A549 (cell line): ENCODE data around the gene TCHP. TPM values are rescaled to one million over a fixed set of nuclear protein-coding genes. Genes with fewer than 3 reads are reported as not detected.

Experiments used
- ATAC-seq, 2 experiments: fragments of 200-7000 bp in 1 of 2; fragments of >200 bp in 1 of 2; cut with Nextera tagmentation in 1 of 2; cut with Tn5 transposase in 1 of 2; 3 replicates each; pipeline versions ENCODE4 v1.8.0 to v1.9.1; 2018 to 2020; ENCODE audit warnings: mild to moderate bottlenecking in 1 of 2, moderate library complexity in 1 of 2
- CTCF ChIA-PET: fragments of 300-600 bp; sonication (Branson Sonifier 250); formaldehyde crosslinking; extraction: SDS; loops from one replicate; lab custom pipeline; 2021; ENCODE audit warnings: antibody characterized with exemption, inconsistent platforms; lab: Yijun Ruan, JAX
- POLR2A ChIA-PET: fragments of 350-600 bp; formaldehyde crosslinking; extraction: SDS; loops from one replicate; lab custom pipeline; 2021; ENCODE audit warnings: antibody characterized with exemption, inconsistent platforms; lab: Yijun Ruan, JAX
- DNase-seq, 2 experiments: peaks; one replicate each; pipeline versions ENCODE4 v3.0.0 to v3.0.0-alpha.2; 2011 to 2016; ENCODE audit warnings: low read depth in 1 of 2, low spot score in 1 of 2
- FAIRE-seq: peaks from 2 replicates; lab custom pipeline; 2011; peaks lifted over from hg19 to GRCh38; lab: Jason Lieb, UNC
- H3K27ac ChIP-seq, 2 experiments: fragments of >200 bp; sonication (Bioruptor Twin); formaldehyde crosslinking; 3 replicates each; pipeline ENCODE4 v1.5.1; 2016 to 2017
- H3K4me1 ChIP-seq: fragments of >200 bp; sonication (Bioruptor Twin); formaldehyde crosslinking; 3 replicates; pipeline ENCODE4 v1.6.1; 2016
- H3K4me2 ChIP-seq: fragments of >200 bp; sonication (Bioruptor Twin); formaldehyde crosslinking; 3 replicates; pipeline ENCODE4 v1.6.1; 2016
- H3K4me3 ChIP-seq: fragments of >200 bp; sonication (Bioruptor Twin); formaldehyde crosslinking; 3 replicates; pipeline ENCODE4 v1.5.1; 2016
- H3K9me3 ChIP-seq: fragments of >200 bp; sonication (Bioruptor Twin); formaldehyde crosslinking; 3 replicates; pipeline ENCODE4 v1.6.1; 2016
- CBX2 ChIP-seq: fragments of 200-600 bp; sonication (generic); IDR thresholded peaks from 2 replicates; pipeline ENCODE4 v1.6.1; 2016; ENCODE audit warnings: low read depth, mild to moderate bottlenecking, borderline replicate concordance
- CHD2 ChIP-seq: fragments of 150-350 bp; IDR thresholded peaks from 2 replicates; pipeline ENCODE4 v1.6.1; 2014; ENCODE audit warnings: low read length; ENCODE audit not compliant: partially characterized antibody
- CHD4 ChIP-seq: fragments of 200-600 bp; sonication (generic); IDR thresholded peaks from 2 replicates; pipeline ENCODE4 v1.6.1; 2016; ENCODE audit warnings: antibody characterized with exemption, mild to moderate bottlenecking, borderline replicate concordance
- EHF ChIP-seq: fragments of 250-450 bp; sonication (Bioruptor Pico); IDR thresholded peaks from 2 replicates; pipeline ENCODE4 v1.5.0; 2020; ENCODE audit warnings: mild to moderate bottlenecking
- EP300 ChIP-seq, 2 experiments: fragments of >200 bp; sonication (Bioruptor Twin); formaldehyde crosslinking; IDR thresholded peaks; 2 replicates in 1 of 2; 3 replicates in 1 of 2; pipeline ENCODE4 v1.6.1; 2016 to 2017
- FOSB ChIP-seq: fragments of 250-450 bp; sonication (Bioruptor Pico); IDR thresholded peaks from 2 replicates; pipeline ENCODE4 v1.5.0; 2020; ENCODE audit warnings: mild to moderate bottlenecking, moderate library complexity
- FOSL2 ChIP-seq, 2 experiments: fragments of 450-650 bp in 1 of 2; fragments of >200 bp in 1 of 2; sonication (Bioruptor Twin) in 1 of 2; formaldehyde crosslinking; IDR thresholded peaks; 2 replicates each; pipeline versions ENCODE4 v1.5.0 to v1.6.1; 2016 to 2020; ENCODE audit warnings: mild to moderate bottlenecking in 1 of 2, moderate library complexity in 1 of 2
- FOXS1 ChIP-seq: fragments of 250-450 bp; sonication (Bioruptor Pico); IDR thresholded peaks from 2 replicates; pipeline ENCODE4 v1.5.0; 2020; ENCODE audit warnings: mild to moderate bottlenecking, moderate library complexity
- GATA3 ChIP-seq: IDR thresholded peaks from 2 replicates; pipeline ENCODE4 v1.6.1; 2012; ENCODE audit warnings: borderline replicate concordance
- HDAC2 ChIP-seq: fragments of 200-600 bp; sonication (generic); IDR thresholded peaks from 2 replicates; pipeline ENCODE4 v1.6.1; 2016
- HOXA7 ChIP-seq: fragments of 250-450 bp; sonication (Bioruptor Pico); IDR thresholded peaks from 2 replicates; pipeline ENCODE4 v1.5.0; 2020; ENCODE audit warnings: mild to moderate bottlenecking, moderate library complexity
- HOXB5 ChIP-seq: fragments of 250-450 bp; sonication (Bioruptor Pico); IDR thresholded peaks from 2 replicates; pipeline ENCODE4 v1.5.0; 2020; ENCODE audit warnings: mild to moderate bottlenecking, moderate library complexity
- MAFK ChIP-seq: fragments of 450-650 bp; IDR thresholded peaks from 2 replicates; pipeline ENCODE4 v1.6.1; 2014; ENCODE audit not compliant: partially characterized antibody
- PHF8 ChIP-seq: fragments of 200-600 bp; sonication (generic); IDR thresholded peaks from 2 replicates; pipeline ENCODE4 v1.6.1; 2016; ENCODE audit warnings: low read depth, mild to moderate bottlenecking, antibody characterized with exemption, moderate library complexity, borderline replicate concordance
- RAD21 ChIP-seq, 2 experiments: fragments of >200 bp in 1 of 2; sonication (Bioruptor Twin) in 1 of 2; formaldehyde crosslinking in 1 of 2; IDR thresholded peaks in 1 of 2; conservative IDR thresholded peaks in 1 of 2; 2 replicates in 1 of 2; 3 replicates in 1 of 2; pipeline ENCODE4 v1.6.1; 2012 to 2018; ENCODE audit warnings: inconsistent platforms in 1 of 2
- RCOR1 ChIP-seq: fragments of 150-350 bp; IDR thresholded peaks from 2 replicates; pipeline ENCODE4 v1.6.1; 2014; ENCODE audit warnings: antibody characterized with exemption, low read length, low read depth
- RFX5 ChIP-seq: fragments of 450-650 bp; IDR thresholded peaks from 2 replicates; pipeline ENCODE4 v1.7.1; 2014; ENCODE audit warnings: antibody characterized with exemption, mild to moderate bottlenecking, moderate library complexity
- RNF2 ChIP-seq: fragments of 200-600 bp; sonication (generic); IDR thresholded peaks from 2 replicates; pipeline ENCODE4 v1.6.1; 2016; ENCODE audit warnings: low read depth, mild to moderate bottlenecking, antibody characterized with exemption, moderate library complexity, borderline replicate concordance
- TP53 ChIP-seq: fragments of 250-450 bp; sonication (Bioruptor Pico); IDR thresholded peaks from 2 replicates; pipeline ENCODE4 v1.5.0; 2021; ENCODE audit warnings: mild to moderate bottlenecking, moderate library complexity
- ZC3H11A ChIP-seq: fragments of 450-650 bp; IDR thresholded peaks from 2 replicates; pipeline ENCODE4 v1.6.1; 2014; ENCODE audit warnings: antibody characterized with exemption, mild to moderate bottlenecking
- WGBS: methylation state at CpG from one replicate; pipeline ENCODE4 v1.1.6; 2017; ENCODE audit errors: missing lambda C conversion rate; 5-methylcytosine and 5-hydroxymethylcytosine counted together
- polyA plus RNA-seq, 4 experiments: library from polyadenylated mRNA; depleted of rRNA in 3 of 4; stranded (reverse); fragments of >200 nt; fragmentation: RNase III in 1 of 4; extraction: RNeasy Plus Mini Kit Qiagen cat#74134 plus additional on column Dnase treatment in 1 of 4; gene quantifications; 2 replicates in 3 of 4; 3 replicates in 1 of 4; pipeline ENCODE4 v1.2.3, GENCODE V29; 2011 to 2017
- TF ChIP-seq, protein P1 (sequence below): fragments of 200-600 bp; sonication (generic); IDR thresholded peaks from 2 replicates; pipeline ENCODE4 v1.6.1; 2016; ENCODE audit warnings: antibody characterized with exemption, mild to moderate bottlenecking, moderate library complexity
- TF ChIP-seq, protein P2 (sequence below): fragments of 250-450 bp; sonication (Bioruptor Pico); IDR thresholded peaks from 2 replicates; pipeline ENCODE4 v1.5.0; 2021; ENCODE audit warnings: mild to moderate bottlenecking, moderate library complexity, borderline replicate concordance
- TF ChIP-seq, protein P3 (sequence below): fragments of >200 bp; sonication (Bioruptor Twin); formaldehyde crosslinking; IDR thresholded peaks from 3 replicates; pipeline ENCODE4 v1.5.1; 2016
- TF ChIP-seq, protein P4 (sequence below): fragments of 150-350 bp; IDR thresholded peaks from 2 replicates; pipeline ENCODE4 v1.6.1; 2014; ENCODE audit warnings: low read depth, mild to moderate bottlenecking, low read length

The TCHP gene
- polyA plus RNA-seq, 2 of the 4 experiments (the other 2 are of a cell fraction), result 18.4 to 33.4 TPM

DNA sequence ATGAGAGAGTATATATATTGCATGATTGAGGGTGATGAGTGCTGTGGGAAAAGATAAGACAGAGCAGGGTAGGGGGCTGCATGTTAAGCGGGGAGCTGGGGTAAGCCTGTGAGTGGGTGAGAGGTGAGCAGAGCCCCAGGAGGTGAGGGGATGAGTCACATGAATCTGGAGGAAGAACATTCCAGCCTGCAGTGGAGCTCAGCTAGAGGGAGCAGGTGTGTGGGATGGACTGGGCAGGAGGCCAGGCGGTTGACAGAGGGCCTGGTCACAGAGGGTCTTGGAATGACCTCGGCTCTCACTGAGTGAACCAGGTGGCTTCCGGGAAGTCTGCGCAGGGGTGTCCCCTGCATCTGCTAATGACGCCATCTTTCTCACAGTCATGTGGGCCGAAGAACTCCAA, 51.7 kb downstream of the TCHP start:
- ATAC-seq, result peak; percentile 37 to 40; a peak in 5 of 6 replicates
- H3K4me1 ChIP-seq, result 0 out of 3 replicates have a peak, but pooled peaks cover 4% of the 10 kb centered on the region
- POLR2A ChIA-PET, result no interaction called here
- no peak overlapping the region for H3K4me3 ChIP-seq
- no peak for FAIRE-seq
- CTCF ChIA-PET, result interaction anchor here (0.8 to 1.2 kb wide), 5 partner anchors 9 to 106 kb away, joined by 3 to 6 read pairs (median 3); no protein-coding TSS in a partner anchor
- TF ChIP-seq, protein P1, sequence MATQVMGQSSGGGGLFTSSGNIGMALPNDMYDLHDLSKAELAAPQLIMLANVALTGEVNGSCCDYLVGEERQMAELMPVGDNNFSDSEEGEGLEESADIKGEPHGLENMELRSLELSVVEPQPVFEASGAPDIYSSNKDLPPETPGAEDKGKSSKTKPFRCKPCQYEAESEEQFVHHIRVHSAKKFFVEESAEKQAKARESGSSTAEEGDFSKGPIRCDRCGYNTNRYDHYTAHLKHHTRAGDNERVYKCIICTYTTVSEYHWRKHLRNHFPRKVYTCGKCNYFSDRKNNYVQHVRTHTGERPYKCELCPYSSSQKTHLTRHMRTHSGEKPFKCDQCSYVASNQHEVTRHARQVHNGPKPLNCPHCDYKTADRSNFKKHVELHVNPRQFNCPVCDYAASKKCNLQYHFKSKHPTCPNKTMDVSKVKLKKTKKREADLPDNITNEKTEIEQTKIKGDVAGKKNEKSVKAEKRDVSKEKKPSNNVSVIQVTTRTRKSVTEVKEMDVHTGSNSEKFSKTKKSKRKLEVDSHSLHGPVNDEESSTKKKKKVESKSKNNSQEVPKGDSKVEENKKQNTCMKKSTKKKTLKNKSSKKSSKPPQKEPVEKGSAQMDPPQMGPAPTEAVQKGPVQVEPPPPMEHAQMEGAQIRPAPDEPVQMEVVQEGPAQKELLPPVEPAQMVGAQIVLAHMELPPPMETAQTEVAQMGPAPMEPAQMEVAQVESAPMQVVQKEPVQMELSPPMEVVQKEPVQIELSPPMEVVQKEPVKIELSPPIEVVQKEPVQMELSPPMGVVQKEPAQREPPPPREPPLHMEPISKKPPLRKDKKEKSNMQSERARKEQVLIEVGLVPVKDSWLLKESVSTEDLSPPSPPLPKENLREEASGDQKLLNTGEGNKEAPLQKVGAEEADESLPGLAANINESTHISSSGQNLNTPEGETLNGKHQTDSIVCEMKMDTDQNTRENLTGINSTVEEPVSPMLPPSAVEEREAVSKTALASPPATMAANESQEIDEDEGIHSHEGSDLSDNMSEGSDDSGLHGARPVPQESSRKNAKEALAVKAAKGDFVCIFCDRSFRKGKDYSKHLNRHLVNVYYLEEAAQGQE, result no peak
- TF ChIP-seq GATA3 (no peak), HOXA7 (no peak), PHF8 (no peak), CBX2 (no peak), CHD2 (no peak), TP53 (CRISPR knock-in tag) (no peak), RFX5 (no peak), CHD4 (no peak), HDAC2 (no peak), FOSL2 (IDR thresholded peaks at IDR 0.05) (no peak), FOSL2 (CRISPR knock-in tag; IDR thresholded peaks at IDR 0.05) (no peak)
- TF ChIP-seq, protein P2, sequence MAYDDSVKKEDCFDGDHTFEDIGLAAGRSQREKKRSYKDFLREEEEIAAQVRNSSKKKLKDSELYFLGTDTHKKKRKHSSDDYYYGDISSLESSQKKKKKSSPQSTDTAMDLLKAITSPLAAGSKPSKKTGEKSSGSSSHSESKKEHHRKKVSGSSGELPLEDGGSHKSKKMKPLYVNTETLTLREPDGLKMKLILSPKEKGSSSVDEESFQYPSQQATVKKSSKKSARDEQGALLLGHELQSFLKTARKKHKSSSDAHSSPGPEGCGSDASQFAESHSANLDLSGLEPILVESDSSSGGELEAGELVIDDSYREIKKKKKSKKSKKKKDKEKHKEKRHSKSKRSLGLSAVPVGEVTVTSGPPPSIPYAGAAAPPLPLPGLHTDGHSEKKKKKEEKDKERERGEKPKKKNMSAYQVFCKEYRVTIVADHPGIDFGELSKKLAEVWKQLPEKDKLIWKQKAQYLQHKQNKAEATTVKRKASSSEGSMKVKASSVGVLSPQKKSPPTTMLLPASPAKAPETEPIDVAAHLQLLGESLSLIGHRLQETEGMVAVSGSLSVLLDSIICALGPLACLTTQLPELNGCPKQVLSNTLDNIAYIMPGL (CRISPR knock-in tag), result no peak
- no peak for DNase-seq
- no peak overlapping the region for H3K27ac ChIP-seq
- no peaks in the 10 kb centered on the region for H3K9me3 ChIP-seq
- WGBS, result 89% methylated on average over 7 of the region's 7 CpGs
- H3K4me2 ChIP-seq, result no peak overlapping the region

DNA sequence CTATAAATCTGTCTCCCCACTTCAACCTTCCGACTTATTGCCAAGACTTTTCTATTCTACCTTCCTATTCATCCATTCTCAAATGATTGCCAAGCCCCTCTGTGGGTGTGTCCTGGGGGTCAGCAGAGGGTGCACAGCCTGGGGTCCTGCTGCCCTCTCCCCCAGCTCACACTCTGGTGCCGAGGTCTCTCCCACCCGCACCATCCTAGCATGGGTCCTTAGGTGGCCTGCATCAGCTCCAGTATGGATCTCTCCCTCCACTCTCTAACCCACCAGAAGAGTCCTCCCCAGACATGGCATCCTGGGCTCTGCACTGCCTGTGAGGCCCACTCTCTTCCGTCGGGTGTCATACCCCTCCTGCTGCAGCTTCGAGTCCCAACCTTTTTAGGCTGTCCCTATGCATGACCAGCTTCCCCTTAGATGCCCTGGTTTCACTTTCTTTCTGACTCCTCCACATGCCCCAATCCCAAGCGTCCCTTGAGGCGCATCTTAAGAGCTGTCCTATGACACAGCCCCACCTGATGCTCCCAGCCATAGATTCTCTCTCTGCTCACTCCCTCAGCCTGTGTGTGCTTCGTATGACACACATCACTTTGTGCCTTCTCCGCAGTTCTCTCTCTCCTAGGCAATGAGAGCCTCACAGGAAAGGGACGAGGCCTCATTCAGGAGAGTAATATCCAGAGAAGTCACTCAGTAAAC, 52.2 kb downstream of the TCHP start:
- Histone ChIP-seq H3K27ac (no peak overlapping the region), H3K4me3 (no peak overlapping the region), H3K4me2 (no peak overlapping the region), H3K9me3 (no peaks in the 10 kb centered on the region), H3K4me1 (0 out of 3 replicates have a peak, but pooled peaks cover 4% of the 10 kb centered on the region)
- FAIRE-seq (no peak), ATAC-seq (no peak; a peak in 2 of 6 replicates), DNase-seq (no peak)
- WGBS, result 92% methylated on average over 11 of the region's 11 CpGs
- TF ChIP-seq HOXB5, result no peak
- TF ChIP-seq, protein P2 (CRISPR knock-in tag), result no peak
- no peak for TF ChIP-seq EP300 (IDR thresholded peaks at IDR 0.05)
- no peak for TF ChIP-seq ZC3H11A
- TF ChIP-seq TP53 (CRISPR knock-in tag), result no peak
- no peak for TF ChIP-seq HOXA7
- TF ChIP-seq, protein P3, sequence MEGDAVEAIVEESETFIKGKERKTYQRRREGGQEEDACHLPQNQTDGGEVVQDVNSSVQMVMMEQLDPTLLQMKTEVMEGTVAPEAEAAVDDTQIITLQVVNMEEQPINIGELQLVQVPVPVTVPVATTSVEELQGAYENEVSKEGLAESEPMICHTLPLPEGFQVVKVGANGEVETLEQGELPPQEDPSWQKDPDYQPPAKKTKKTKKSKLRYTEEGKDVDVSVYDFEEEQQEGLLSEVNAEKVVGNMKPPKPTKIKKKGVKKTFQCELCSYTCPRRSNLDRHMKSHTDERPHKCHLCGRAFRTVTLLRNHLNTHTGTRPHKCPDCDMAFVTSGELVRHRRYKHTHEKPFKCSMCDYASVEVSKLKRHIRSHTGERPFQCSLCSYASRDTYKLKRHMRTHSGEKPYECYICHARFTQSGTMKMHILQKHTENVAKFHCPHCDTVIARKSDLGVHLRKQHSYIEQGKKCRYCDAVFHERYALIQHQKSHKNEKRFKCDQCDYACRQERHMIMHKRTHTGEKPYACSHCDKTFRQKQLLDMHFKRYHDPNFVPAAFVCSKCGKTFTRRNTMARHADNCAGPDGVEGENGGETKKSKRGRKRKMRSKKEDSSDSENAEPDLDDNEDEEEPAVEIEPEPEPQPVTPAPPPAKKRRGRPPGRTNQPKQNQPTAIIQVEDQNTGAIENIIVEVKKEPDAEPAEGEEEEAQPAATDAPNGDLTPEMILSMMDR, result no peak
- TF ChIP-seq FOXS1 (CRISPR knock-in tag), result no peak
- no peak for TF ChIP-seq CHD4
- TF ChIP-seq FOSB (CRISPR knock-in tag), result no peak
- TF ChIP-seq EHF (CRISPR knock-in tag), result no peak
- no peak for TF ChIP-seq RCOR1
- TF ChIP-seq, protein P4, sequence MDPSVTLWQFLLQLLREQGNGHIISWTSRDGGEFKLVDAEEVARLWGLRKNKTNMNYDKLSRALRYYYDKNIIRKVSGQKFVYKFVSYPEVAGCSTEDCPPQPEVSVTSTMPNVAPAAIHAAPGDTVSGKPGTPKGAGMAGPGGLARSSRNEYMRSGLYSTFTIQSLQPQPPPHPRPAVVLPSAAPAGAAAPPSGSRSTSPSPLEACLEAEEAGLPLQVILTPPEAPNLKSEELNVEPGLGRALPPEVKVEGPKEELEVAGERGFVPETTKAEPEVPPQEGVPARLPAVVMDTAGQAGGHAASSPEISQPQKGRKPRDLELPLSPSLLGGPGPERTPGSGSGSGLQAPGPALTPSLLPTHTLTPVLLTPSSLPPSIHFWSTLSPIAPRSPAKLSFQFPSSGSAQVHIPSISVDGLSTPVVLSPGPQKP, result no peak
- no peak for TF ChIP-seq CHD2
- no peak for TF ChIP-seq MAFK
- no peak for TF ChIP-seq RFX5
- TF ChIP-seq CBX2, result no peak
- no peak for TF ChIP-seq RNF2
- no peak for TF ChIP-seq RAD21 (conservative IDR thresholded peaks at IDR 0.05 in 1 of 2, IDR thresholded peaks at IDR 0.05 in 1 of 2)
- ChIA-PET POLR2A (no interaction called here), CTCF (interaction anchor here (0.8 to 1.2 kb wide), 5 partner anchors 8 to 107 kb away, joined by 3 to 6 read pairs (median 3); no protein-coding TSS in a partner anchor)
